ENCODE data around the gene DNAJB12.

Gene DNAJB12

DNA sequence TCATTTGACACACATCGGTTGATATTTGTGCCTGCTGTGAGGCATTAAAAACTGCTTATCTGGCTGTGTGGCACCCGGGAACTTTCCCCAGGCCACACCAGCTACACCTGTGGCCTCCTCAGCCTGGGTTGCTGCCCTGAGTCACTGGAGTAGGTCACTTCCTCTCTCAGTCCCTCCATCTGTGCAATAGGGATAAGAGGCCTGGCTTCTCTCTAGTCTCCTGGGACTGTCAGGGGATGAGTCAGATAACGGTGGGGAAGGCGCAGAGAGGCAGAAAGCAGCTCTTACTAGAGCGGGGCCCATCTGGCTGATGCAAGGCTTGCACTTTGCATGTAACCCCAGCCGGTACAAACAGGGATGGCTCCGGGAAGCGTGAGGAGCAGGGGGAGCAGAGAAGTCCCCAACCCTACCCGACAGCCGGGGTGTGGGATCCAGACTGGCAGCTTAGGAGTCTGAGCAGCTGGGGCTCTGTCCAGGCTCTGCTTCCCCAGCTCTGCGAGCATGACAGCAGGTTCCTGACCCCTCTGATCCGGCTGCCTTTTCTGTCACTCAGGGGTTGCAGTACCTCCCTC is 34.0 kb downstream of the DNAJB12 start (continued):
- TF ChIP-seq, protein P1, sequence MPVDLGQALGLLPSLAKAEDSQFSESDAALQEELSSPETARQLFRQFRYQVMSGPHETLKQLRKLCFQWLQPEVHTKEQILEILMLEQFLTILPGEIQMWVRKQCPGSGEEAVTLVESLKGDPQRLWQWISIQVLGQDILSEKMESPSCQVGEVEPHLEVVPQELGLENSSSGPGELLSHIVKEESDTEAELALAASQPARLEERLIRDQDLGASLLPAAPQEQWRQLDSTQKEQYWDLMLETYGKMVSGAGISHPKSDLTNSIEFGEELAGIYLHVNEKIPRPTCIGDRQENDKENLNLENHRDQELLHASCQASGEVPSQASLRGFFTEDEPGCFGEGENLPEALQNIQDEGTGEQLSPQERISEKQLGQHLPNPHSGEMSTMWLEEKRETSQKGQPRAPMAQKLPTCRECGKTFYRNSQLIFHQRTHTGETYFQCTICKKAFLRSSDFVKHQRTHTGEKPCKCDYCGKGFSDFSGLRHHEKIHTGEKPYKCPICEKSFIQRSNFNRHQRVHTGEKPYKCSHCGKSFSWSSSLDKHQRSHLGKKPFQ (tag by site-specific recombination; IDR thresholded peaks at IDR 0.05) = no peak
- TF ChIP-seq ZBTB44 (tag by site-specific recombination; IDR thresholded peaks at IDR 0.05) (peak; percentile 94), ZNF704 (tag by site-specific recombination; IDR thresholded peaks at IDR 0.05) (no peak), ZNF560 (tag by site-specific recombination; IDR thresholded peaks at IDR 0.05; ENCODE audit: borderline replicate concordance) (no peak), ZBTB7A (tag by site-specific recombination; IDR thresholded peaks at IDR 0.05; ENCODE audit: low read depth) (no peak; the same call in 1 of the 2 replicates), SALL2 (tag by site-specific recombination; IDR thresholded peaks at IDR 0.05; ENCODE audit: borderline replicate concordance) (no peak), YY2 (tag by site-specific recombination; IDR thresholded peaks at IDR 0.05) (no peak), ZNF776 (tag by site-specific recombination; IDR thresholded peaks at IDR 0.05; ENCODE audit: borderline replicate concordance) (no peak), ZFP3 (tag by site-specific recombination; IDR thresholded peaks at IDR 0.05; ENCODE audit: low read depth) (no peak; the same call in 1 of the 2 replicates), ZNF175 (tag by site-specific recombination; IDR thresholded peaks at IDR 0.05) (no peak), ZNF654 (tag by site-specific recombination; IDR thresholded peaks at IDR 0.05; ENCODE audit: low read depth) (no peak), SP7 (tag by site-specific recombination; IDR thresholded peaks at IDR 0.05) (peak; percentile 95), ZEB2 (tag by site-specific recombination; IDR thresholded peaks at IDR 0.05) (peak; percentile 100), ZNF76 (tag by site-specific recombination; IDR thresholded peaks at IDR 0.05; ENCODE audit: borderline replicate concordance, low read depth) (peak; percentile 79; the same call in 1 of the 2 replicates), ZBTB11 (tag by site-specific recombination; conservative IDR thresholded peaks at IDR 0.05; ENCODE audit: low read depth) (peak; percentile 75), EGR2 (tag by site-specific recombination; IDR thresholded peaks at IDR 0.05; ENCODE audit: low read depth) (no peak), ZNF747 (tag by site-specific recombination; IDR thresholded peaks at IDR 0.05) (no peak), ZFP37 (tag by site-specific recombination; IDR thresholded peaks at IDR 0.05) (no peak), ZNF621 (tag by site-specific recombination; IDR thresholded peaks at IDR 0.05) (no peak), ZNF221 (tag by site-specific recombination; IDR thresholded peaks at IDR 0.05; ENCODE audit: borderline replicate concordance) (no peak), ZFP69B (tag by site-specific recombination; IDR thresholded peaks at IDR 0.05) (peak; percentile 100)
- TF ChIP-seq, protein P2, sequence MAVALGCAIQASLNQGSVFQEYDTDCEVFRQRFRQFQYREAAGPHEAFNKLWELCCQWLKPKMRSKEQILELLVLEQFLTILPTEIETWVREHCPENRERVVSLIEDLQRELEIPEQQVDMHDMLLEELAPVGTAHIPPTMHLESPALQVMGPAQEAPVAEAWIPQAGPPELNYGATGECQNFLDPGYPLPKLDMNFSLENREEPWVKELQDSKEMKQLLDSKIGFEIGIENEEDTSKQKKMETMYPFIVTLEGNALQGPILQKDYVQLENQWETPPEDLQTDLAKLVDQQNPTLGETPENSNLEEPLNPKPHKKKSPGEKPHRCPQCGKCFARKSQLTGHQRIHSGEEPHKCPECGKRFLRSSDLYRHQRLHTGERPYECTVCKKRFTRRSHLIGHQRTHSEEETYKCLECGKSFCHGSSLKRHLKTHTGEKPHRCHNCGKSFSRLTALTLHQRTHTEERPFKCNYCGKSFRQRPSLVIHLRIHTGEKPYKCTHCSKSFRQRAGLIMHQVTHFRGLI (tag by site-specific recombination; IDR thresholded peaks at IDR 0.05) = no peak
- TF ChIP-seq, protein P3, sequence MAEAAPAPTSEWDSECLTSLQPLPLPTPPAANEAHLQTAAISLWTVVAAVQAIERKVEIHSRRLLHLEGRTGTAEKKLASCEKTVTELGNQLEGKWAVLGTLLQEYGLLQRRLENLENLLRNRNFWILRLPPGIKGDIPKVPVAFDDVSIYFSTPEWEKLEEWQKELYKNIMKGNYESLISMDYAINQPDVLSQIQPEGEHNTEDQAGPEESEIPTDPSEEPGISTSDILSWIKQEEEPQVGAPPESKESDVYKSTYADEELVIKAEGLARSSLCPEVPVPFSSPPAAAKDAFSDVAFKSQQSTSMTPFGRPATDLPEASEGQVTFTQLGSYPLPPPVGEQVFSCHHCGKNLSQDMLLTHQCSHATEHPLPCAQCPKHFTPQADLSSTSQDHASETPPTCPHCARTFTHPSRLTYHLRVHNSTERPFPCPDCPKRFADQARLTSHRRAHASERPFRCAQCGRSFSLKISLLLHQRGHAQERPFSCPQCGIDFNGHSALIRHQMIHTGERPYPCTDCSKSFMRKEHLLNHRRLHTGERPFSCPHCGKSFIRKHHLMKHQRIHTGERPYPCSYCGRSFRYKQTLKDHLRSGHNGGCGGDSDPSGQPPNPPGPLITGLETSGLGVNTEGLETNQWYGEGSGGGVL (tag by site-specific recombination; IDR thresholded peaks at IDR 0.05) = peak; percentile 93
- TF ChIP-seq, protein P4, sequence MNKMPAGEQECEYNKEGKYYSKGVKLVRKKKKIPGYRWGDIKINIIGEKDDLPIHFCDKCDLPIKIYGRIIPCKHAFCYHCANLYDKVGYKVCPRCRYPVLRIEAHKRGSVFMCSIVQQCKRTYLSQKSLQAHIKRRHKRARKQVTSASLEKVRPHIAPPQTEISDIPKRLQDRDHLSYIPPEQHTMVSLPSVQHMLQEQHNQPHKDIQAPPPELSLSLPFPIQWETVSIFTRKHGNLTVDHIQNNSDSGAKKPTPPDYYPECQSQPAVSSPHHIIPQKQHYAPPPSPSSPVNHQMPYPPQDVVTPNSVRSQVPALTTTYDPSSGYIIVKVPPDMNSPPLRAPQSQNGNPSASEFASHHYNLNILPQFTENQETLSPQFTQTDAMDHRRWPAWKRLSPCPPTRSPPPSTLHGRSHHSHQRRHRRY (tag by site-specific recombination; IDR thresholded peaks at IDR 0.05) = no peak
